ENCODE measurements around the gene RBM20.

DNA sequence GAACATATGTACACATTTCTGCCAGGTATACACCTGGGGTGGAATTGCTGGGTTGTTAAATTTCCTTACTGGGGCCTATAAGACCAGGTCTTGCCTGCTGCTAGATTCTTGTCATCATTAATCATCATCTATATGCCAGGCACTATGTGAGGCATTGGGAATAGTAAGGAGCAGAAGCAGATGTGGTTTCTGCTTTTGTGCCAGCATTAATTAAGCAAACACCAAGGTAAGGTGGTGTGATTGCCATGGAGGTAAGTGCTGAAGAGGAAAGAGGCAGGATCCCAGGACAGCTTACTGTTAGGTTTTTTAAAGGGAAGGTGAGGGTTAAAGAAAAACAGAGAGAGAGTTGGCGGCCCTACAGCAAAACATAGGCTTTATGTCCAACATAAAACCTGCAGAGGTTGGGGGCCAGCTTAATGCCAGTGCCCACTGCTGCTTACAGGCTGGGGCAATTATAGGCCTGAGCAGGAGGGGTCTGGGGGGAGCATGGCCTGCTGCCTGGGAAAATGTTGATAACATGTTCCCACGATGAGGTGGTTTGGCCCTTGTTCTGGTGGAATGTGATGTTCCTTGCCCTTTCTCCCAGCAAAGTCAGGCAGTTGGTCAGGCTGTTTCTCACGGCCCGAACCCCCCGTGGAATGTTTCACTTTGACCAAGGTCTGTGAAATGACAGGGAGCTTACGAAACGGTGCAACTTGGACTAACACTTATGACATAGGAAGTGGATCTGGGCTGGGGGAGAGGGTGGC lies 93.9 kb downstream of the RBM20 start:
- TF ChIP-seq EZH2phosphoT487 (IDR thresholded peaks at IDR 0.05; ENCODE audit: insufficient read depth, low read depth) (no peak), EZH2 (IDR thresholded peaks at IDR 0.05; ENCODE audit: insufficient read depth, poor library complexity, severe bottlenecking) (no peak)
